Neural progenitor cell (in vitro differentiated cells): ENCODE results near the gene C12orf57. TPM values are rescaled to one million over a fixed set of nuclear protein-coding genes. Genes with fewer than 3 reads are reported as not detected.

Source experiments
- DNase-seq: peaks from one replicate; pipeline ENCODE4 v3.0.0-alpha.2; 2016; ENCODE audit warnings: low spot score
- H2AFZ ChIP-seq: fragments of 200-600 bp; sonication (generic); replicated peaks from 2 replicates; pipeline ENCODE4 v1.6.1; 2016; ENCODE audit warnings: antibody characterized with exemption
- H3F3A ChIP-seq: fragments of 200-600 bp; sonication (generic); 2 replicates; pipeline ENCODE4 v1.6.1; 2016; ENCODE audit warnings: antibody characterized with exemption, low read depth
- H3K27ac ChIP-seq: fragments of 200-600 bp; sonication (generic); 2 replicates; pipeline ENCODE4 v1.5.1; 2016; ENCODE audit warnings: mild to moderate bottlenecking
- H3K27me3 ChIP-seq: fragments of 200-600 bp; sonication (generic); 2 replicates; pipeline ENCODE4 v1.6.1; 2016; ENCODE audit warnings: mild to moderate bottlenecking, moderate library complexity
- H3K36me3 ChIP-seq: fragments of 200-600 bp; sonication (generic); 2 replicates; pipeline ENCODE4 v1.5.1; 2016
- H3K4me1 ChIP-seq: fragments of 200-600 bp; sonication (generic); 2 replicates; pipeline ENCODE4 v1.6.1; 2016; ENCODE audit warnings: mixed run types
- H3K4me2 ChIP-seq: fragments of 200-600 bp; sonication (generic); 2 replicates; pipeline ENCODE4 v1.6.1; 2016
- H3K4me3 ChIP-seq: fragments of 200-600 bp; sonication (generic); 2 replicates; pipeline ENCODE4 v1.5.1; 2016
- H3K79me2 ChIP-seq: fragments of 200-600 bp; sonication (generic); 2 replicates; pipeline ENCODE4 v1.6.1; 2016; ENCODE audit warnings: low read depth
- H3K9ac ChIP-seq: fragments of 200-600 bp; sonication (generic); 2 replicates; pipeline ENCODE4 v1.6.1; 2016
- H3K9me3 ChIP-seq: fragments of 200-600 bp; sonication (generic); 2 replicates; pipeline ENCODE4 v1.5.1; 2016; ENCODE audit warnings: low read depth
- H4K20me1 ChIP-seq: fragments of 200-600 bp; sonication (generic); 2 replicates; pipeline ENCODE4 v1.6.1; 2016; ENCODE audit warnings: low read depth
- H3K27ac Mint-ChIP-seq: 3 replicates; pipeline ENCODE4 v1.8.0; 2021; ENCODE audit warnings: mixed read lengths
- H3K27me3 Mint-ChIP-seq: 2 replicates; pipeline ENCODE4 v1.8.0; 2022; ENCODE audit warnings: low read depth, mild to moderate bottlenecking, inconsistent platforms, moderate library complexity, mixed read lengths; ENCODE audit not compliant: insufficient read depth
- H3K36me3 Mint-ChIP-seq: 3 replicates; pipeline ENCODE4 v1.8.0; 2021; ENCODE audit warnings: mixed read lengths
- H3K4me1 Mint-ChIP-seq: 3 replicates; pipeline ENCODE4 v1.8.0; 2021; ENCODE audit warnings: mixed read lengths
- H3K4me3 Mint-ChIP-seq: 3 replicates; pipeline ENCODE4 v1.8.0; 2021; ENCODE audit warnings: mild to moderate bottlenecking, moderate library complexity, mixed read lengths
- H3K9me3 Mint-ChIP-seq: 3 replicates; pipeline ENCODE4 v1.8.0; 2020; ENCODE audit warnings: mixed read lengths
- CTCF ChIP-seq: fragments of 200-600 bp; sonication (generic); IDR thresholded peaks from 2 replicates; pipeline ENCODE4 v1.5.1; 2017; ENCODE audit warnings: antibody characterized with exemption, mild to moderate bottlenecking
- EZH2 ChIP-seq: fragments of 200-600 bp; sonication (generic); IDR thresholded peaks from 2 replicates; pipeline ENCODE4 v1.6.1; 2017; ENCODE audit warnings: antibody characterized with exemption, mild to moderate bottlenecking, moderate library complexity
- EZH2phosphoT487 ChIP-seq: fragments of 200-600 bp; sonication (generic); IDR thresholded peaks from 2 replicates; pipeline ENCODE4 v1.6.1; 2017; ENCODE audit warnings: antibody characterized with exemption
- total RNA-seq: library from RNA; depleted of rRNA; stranded (reverse); fragments of >200 nt; gene quantifications from 2 replicates; pipeline ENCODE4 v1.2.3, GENCODE V29; 2015; ENCODE audit warnings: low replicate concordance

C12orf57 gene
- total RNA-seq, 1 donor from 2014 or later: 314 TPM

- Mint-ChIP-seq H3K9me3 (peaks cover 2% of the 10 kb centered on the region), H3K36me3 (peaks cover 34% of the 10 kb centered on the region)
These were observed 5.2 kb upstream of the C12orf57 start for GRCh38 chr12:6938353-6939190.

GRCh38 chr12:6939191-6939540 lies 4.7 kb upstream of the C12orf57 start:
- no peak overlapping the region for H3K4me2 ChIP-seq
- H3K27me3 ChIP-seq: no peaks in the 10 kb centered on the region
- H3K9me3 Mint-ChIP-seq: peaks cover 2% of the 10 kb centered on the region
- H3K27me3 Mint-ChIP-seq: peaks cover 41% of the 10 kb centered on the region
- peaks cover 23% of the 10 kb centered on the region for H3K79me2 ChIP-seq
- H3K36me3 ChIP-seq: no peaks in the 10 kb centered on the region
- H3K4me1 Mint-ChIP-seq: peaks cover 50% of the 10 kb centered on the region
- H3F3A ChIP-seq: peaks cover 75% of the 10 kb centered on the region
- H3K36me3 Mint-ChIP-seq: peaks cover 30% of the 10 kb centered on the region
- H4K20me1 ChIP-seq: peaks cover 16% of the 10 kb centered on the region
- no peaks in the 10 kb centered on the region for H3K9me3 ChIP-seq
- peak overlapping the region; percentile 77 for H3K4me3 Mint-ChIP-seq
- no peak overlapping the region for H3K27ac ChIP-seq
- no peak overlapping the region for H3K9ac ChIP-seq
- peaks cover 11% of the 10 kb centered on the region for H3K4me1 ChIP-seq
- no peak overlapping the region for H3K4me3 ChIP-seq
- TF ChIP-seq EZH2 (no peak), CTCF (no peak), EZH2phosphoT487 (no peak)
- no peak overlapping the region for H2AFZ ChIP-seq
- peak overlapping the region; percentile 28 for H3K27ac Mint-ChIP-seq
- DNase-seq: no peak

More at GRCh38 chr12:6938353-6939190, 5.2 kb upstream of the C12orf57 start:
- Mint-ChIP-seq H3K4me1 (peaks cover 50% of the 10 kb centered on the region), H3K27me3 (peaks cover 39% of the 10 kb centered on the region), H3K4me3 (peak overlapping the region; percentile 84), H3K27ac (peak overlapping the region; percentile 63)
- Histone ChIP-seq H3K9ac (no peak overlapping the region), H3K36me3 (no peaks in the 10 kb centered on the region), H3K9me3 (no peaks in the 10 kb centered on the region), H3F3A (peaks cover 75% of the 10 kb centered on the region), H3K27me3 (no peaks in the 10 kb centered on the region), H4K20me1 (peaks cover 22% of the 10 kb centered on the region), H3K4me1 (peaks cover 11% of the 10 kb centered on the region), H3K4me2 (peak overlapping the region; percentile 72), H3K79me2 (peaks cover 29% of the 10 kb centered on the region), H3K4me3 (peak overlapping the region; percentile 56), H3K27ac (peak overlapping the region; percentile 67), H2AFZ (no peak overlapping the region)
- DNase-seq: no peak
- no peak for TF ChIP-seq CTCF
- no peak for TF ChIP-seq EZH2
- TF ChIP-seq EZH2phosphoT487: no peak

- Histone ChIP-seq H2AFZ (no peak overlapping the region), H3K27me3 (no peaks in the 10 kb centered on the region), H4K20me1 (peaks cover 16% of the 10 kb centered on the region), H3K27ac (no peak overlapping the region), H3K4me3 (no peak overlapping the region), H3F3A (peaks cover 78% of the 10 kb centered on the region), H3K9ac (no peak overlapping the region), H3K4me1 (peaks cover 25% of the 10 kb centered on the region), H3K4me2 (no peak overlapping the region), H3K9me3 (no peaks in the 10 kb centered on the region), H3K79me2 (peaks cover 29% of the 10 kb centered on the region), H3K36me3 (no peaks in the 10 kb centered on the region)
- Mint-ChIP-seq H3K4me3 (no peak overlapping the region), H3K27me3 (peaks cover 37% of the 10 kb centered on the region), H3K9me3 (no peaks in the 10 kb centered on the region), H3K27ac (no peak overlapping the region), H3K36me3 (peaks cover 18% of the 10 kb centered on the region), H3K4me1 (peaks cover 53% of the 10 kb centered on the region)
- TF ChIP-seq CTCF (no peak), EZH2 (no peak), EZH2phosphoT487 (no peak)
- no peak for DNase-seq
These were observed 2.6 kb upstream of the C12orf57 start for GRCh38 chr12:6941267-6941666.
